ENCODE results near the gene CHD9.

- no peak for TF ChIP-seq CTCF (IDR thresholded peaks at IDR 0.05)
- TF ChIP-seq POLR2A (IDR thresholded peaks at IDR 0.05): no peak
These were observed 211.4 kb downstream of the CHD9 start for GRCh38 chr16:53266156-53266555.
